ENCODE results near the gene HDDC3. TPM values are rescaled to one million over a fixed set of nuclear protein-coding genes. Genes with fewer than 3 reads are reported as not detected.

The HDDC3 gene
- total and polyA plus RNA-seq, 9 of the 15 experiments (the other 6 are each of a cell fraction or from before 2014, with no cell fraction given): 14.9 to 55.8 (median 36.9) TPM

- TF ChIP-seq HOMEZ (CRISPR knock-in tag; IDR thresholded peaks at IDR 0.05): no peak
- TF ChIP-seq ELF1 (tag; IDR thresholded peaks at IDR 0.05): no peak
- peak; percentile 65 for TF ChIP-seq TFAP4 (CRISPR knock-in tag; IDR thresholded peaks at IDR 0.05; ENCODE audit: borderline replicate concordance)
- TF ChIP-seq SMARCE1 (IDR thresholded peaks at IDR 0.05): no peak
- TF ChIP-seq ZMIZ1 (IDR thresholded peaks at IDR 0.05; ENCODE audit: low read depth in 2 of 2, low read length in 2 of 2): no peak
- peak; percentile 74 for TF ChIP-seq POLR2G (IDR thresholded peaks at IDR 0.05; ENCODE audit: low read depth, low read length)
- TF ChIP-seq ETV1 (tag; conservative IDR thresholded peaks at IDR 0.05; ENCODE audit: low read depth): 0 out of 2 replicates have a peak, but pooled peaks have one; percentile 11
- no peak for TF ChIP-seq CBFA2T2 (conservative IDR thresholded peaks at IDR 0.05)
- no peak for TF ChIP-seq ZBTB12 (CRISPR knock-in tag; IDR thresholded peaks at IDR 0.05)
- TF ChIP-seq HES1 (IDR thresholded peaks at IDR 0.05; ENCODE audit: low read depth): no peak
- TF ChIP-seq ZNF140 (CRISPR knock-in tag; IDR thresholded peaks at IDR 0.05): no peak
Measured at GRCh38 chr15:90934949-90935751, 2.8 kb upstream of the HDDC3 start, which contains the start of gene UNC45A (continued).
